Calu3 (cell line): ENCODE data around the gene ABCB1. TPM values are rescaled to one million over a fixed set of nuclear protein-coding genes. Genes with fewer than 3 reads are reported as not detected.

Experiments used
- BruUV-seq: library from RNA; stranded (reverse); fragments of 400-500 nt; replicated peaks from 2 replicates; lab custom pipeline; 2021; lab: Mats Ljungman, UMichigan
- CTCF ChIA-PET: fragments of 300-600 bp; sonication (Branson Sonifier 250); formaldehyde crosslinking; loops from one replicate; lab custom pipeline; 2022; ENCODE audit warnings: antibody characterized with exemption; lab: Charles Lee
- DNase-seq: peaks from one replicate; pipeline ENCODE4 v3.0.0; 2022
- H3K27ac Mint-ChIP-seq: one replicate; pipeline ENCODE4 v1.8.0; 2022; ENCODE audit warnings: mixed read lengths; ENCODE audit not compliant: unreplicated experiment
- H3K27me3 Mint-ChIP-seq: one replicate; pipeline ENCODE4 v1.8.0; 2022; ENCODE audit warnings: mixed read lengths; ENCODE audit not compliant: unreplicated experiment
- H3K36me3 Mint-ChIP-seq: one replicate; pipeline ENCODE4 v1.8.0; 2022; ENCODE audit warnings: mild to moderate bottlenecking, moderate library complexity, mixed read lengths; ENCODE audit not compliant: insufficient read depth, unreplicated experiment
- H3K4me1 Mint-ChIP-seq: one replicate; pipeline ENCODE4 v1.8.0; 2022; ENCODE audit warnings: mild to moderate bottlenecking, low read depth, mixed read lengths; ENCODE audit not compliant: unreplicated experiment
- H3K4me3 Mint-ChIP-seq: one replicate; pipeline ENCODE4 v1.8.0; 2022; ENCODE audit warnings: mild to moderate bottlenecking, low read depth, moderate library complexity, mixed read lengths; ENCODE audit not compliant: unreplicated experiment
- H3K9me3 Mint-ChIP-seq: one replicate; pipeline ENCODE4 v1.8.0; 2022; ENCODE audit warnings: low read depth, mixed read lengths; ENCODE audit not compliant: unreplicated experiment
- CTCF ChIP-seq: fragments of 200-600 bp; IDR thresholded peaks from one replicate; pipeline ENCODE4 v1.8.0; 2022; ENCODE audit warnings: antibody characterized with exemption; ENCODE audit not compliant: unreplicated experiment
- intact Hi-C: fragments of 100-400 bp; cut with micrococcal nuclease; formaldehyde crosslinking; loops from one replicate; pipeline ENCODE4 v1.10.0; 2022; ENCODE audit not compliant: unreplicated experiment
- total RNA-seq: library from RNA; stranded (reverse); gene quantifications from 2 replicates; pipeline ENCODE4 v1.2.3, GENCODE V29; 2022

Gene ABCB1
- total RNA-seq, 1 experiment from 2014 or later: 5.7 TPM

GRCh38 chr7:87561702-87562101 lies 39.0 kb downstream of the ABCB1 start:
- Mint-ChIP-seq H3K36me3 (no peaks in the 10 kb centered on the region), H3K4me1 (peaks cover 2% of the 10 kb centered on the region), H3K27me3 (no peaks in the 10 kb centered on the region), H3K27ac (no peak overlapping the region), H3K4me3 (no peak overlapping the region), H3K9me3 (no peaks in the 10 kb centered on the region)
- DNase-seq: no peak
- intact Hi-C loops: loop anchor here (5.0 kb wide), 1 partner anchor 54 kb away; no protein-coding TSS in a partner anchor
- CTCF ChIA-PET: no interaction called here
- TF ChIP-seq CTCF: no peak
- no TSS peak for BruUV-seq

GRCh38 chr7:87561102-87561501 lies 39.6 kb downstream of the ABCB1 start:
- Mint-ChIP-seq H3K27me3 (no peaks in the 10 kb centered on the region), H3K36me3 (no peaks in the 10 kb centered on the region), H3K27ac (no peak overlapping the region), H3K9me3 (no peaks in the 10 kb centered on the region), H3K4me1 (no peaks in the 10 kb centered on the region), H3K4me3 (no peak overlapping the region)
- no TSS peak for BruUV-seq
- CTCF ChIA-PET: no interaction called here
- no peak for DNase-seq
- intact Hi-C loops: loop anchor here (5.0 kb wide), 1 partner anchor 54 kb away; no protein-coding TSS in a partner anchor
- TF ChIP-seq CTCF: no peak

GRCh38 chr7:87552351-87552900 lies 48.3 kb downstream of the ABCB1 start:
- no peak overlapping the region for H3K4me3 Mint-ChIP-seq
- H3K4me1 Mint-ChIP-seq: no peaks in the 10 kb centered on the region
- TF ChIP-seq CTCF: no peak
- no TSS peak for BruUV-seq
- no peaks in the 10 kb centered on the region for H3K36me3 Mint-ChIP-seq
- CTCF ChIA-PET: no interaction called here
- no peaks in the 10 kb centered on the region for H3K27me3 Mint-ChIP-seq
- no peak overlapping the region for H3K27ac Mint-ChIP-seq
- intact Hi-C loops: no loop called here
- DNase-seq: no peak
- H3K9me3 Mint-ChIP-seq: no peaks in the 10 kb centered on the region

- Mint-ChIP-seq H3K27me3 (no peaks in the 10 kb centered on the region), H3K4me3 (no peak overlapping the region), H3K36me3 (no peaks in the 10 kb centered on the region), H3K27ac (no peak overlapping the region), H3K9me3 (no peaks in the 10 kb centered on the region), H3K4me1 (no peaks in the 10 kb centered on the region)
- intact Hi-C loops: no loop called here
- no peak for TF ChIP-seq CTCF
- no TSS peak for BruUV-seq
- CTCF ChIA-PET: no interaction called here
- DNase-seq: no peak
Observed at GRCh38 chr7:87548123-87548919, 52.4 kb downstream of the ABCB1 start.
